Stimulated activated CD8-positive, alpha-beta memory T cell treated with anti-CD3 and anti-CD28 coated beads, Interleukin-15, amount 100 ng/mL, for 1 hour (primary cell): ENCODE data around the gene ESPNL.

Experiments
- DNase-seq: peaks from one replicate; pipeline ENCODE4 v3.0.0-alpha.2; 2020; ENCODE audit warnings: low read depth

The ESPNL gene

DNA sequence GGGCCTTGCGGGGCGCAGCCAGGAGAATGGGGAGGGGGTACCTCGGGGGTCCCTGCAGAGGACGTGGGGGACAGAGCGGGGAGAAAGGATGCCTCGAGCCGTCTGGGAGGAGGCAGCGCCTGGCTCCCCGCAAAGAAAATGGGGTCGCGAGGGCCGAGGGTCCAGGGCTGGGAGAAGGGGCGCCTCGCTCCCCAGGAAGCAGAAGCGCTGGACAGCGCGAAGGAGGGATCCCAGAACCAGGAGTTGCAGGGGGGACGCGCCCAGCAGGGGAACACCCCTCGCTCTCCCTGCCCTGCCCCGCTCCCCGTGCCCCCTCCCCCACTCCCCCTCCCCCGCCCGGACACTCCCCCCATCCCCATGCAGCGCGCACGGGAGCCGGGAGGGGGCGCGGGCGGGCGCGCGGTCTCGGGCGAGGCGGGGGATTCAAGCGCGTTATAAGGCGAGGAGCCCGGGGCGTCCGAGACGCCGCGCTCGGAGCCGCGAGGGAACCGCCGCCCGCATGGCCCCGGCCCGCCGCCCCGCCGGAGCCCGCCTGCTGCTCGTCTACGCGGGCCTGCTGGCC lies 58.5 kb downstream of the ESPNL start, which contains the start of gene ERFE:
TSS of gene ERFE (plus strand) at position 462 of the 562 bp plus-strand sequence. CDS start at position 500, 38 bp downstream.
- no peak for DNase-seq

DNA sequence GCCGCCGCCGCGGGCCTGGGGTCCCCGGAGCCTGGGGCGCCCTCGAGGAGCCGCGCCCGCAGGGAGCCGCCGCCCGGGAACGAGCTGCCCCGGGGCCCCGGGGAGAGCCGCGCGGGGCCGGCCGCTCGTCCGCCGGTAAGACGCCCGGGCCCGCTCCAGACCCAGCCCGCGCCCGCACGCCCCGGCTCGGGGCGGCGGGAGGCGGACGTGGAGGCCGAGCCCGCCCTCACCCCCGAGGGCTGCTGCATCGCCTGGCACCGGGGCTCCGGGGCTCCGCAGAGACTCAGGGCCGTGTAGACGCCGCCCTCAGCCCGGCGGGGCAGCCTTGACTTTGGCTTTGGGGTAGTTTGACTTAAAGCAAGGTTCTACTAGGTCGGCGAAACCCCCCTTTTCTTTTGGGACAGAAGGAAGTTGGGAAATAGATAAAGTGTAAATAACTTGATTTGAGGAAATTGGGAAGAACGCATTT lies 59.0 kb downstream of the ESPNL start:
- DNase-seq: no peak

- no peak for DNase-seq
These were observed 59.6 kb downstream of the ESPNL start for GRCh38 chr2:238159661-238160205.

DNA sequence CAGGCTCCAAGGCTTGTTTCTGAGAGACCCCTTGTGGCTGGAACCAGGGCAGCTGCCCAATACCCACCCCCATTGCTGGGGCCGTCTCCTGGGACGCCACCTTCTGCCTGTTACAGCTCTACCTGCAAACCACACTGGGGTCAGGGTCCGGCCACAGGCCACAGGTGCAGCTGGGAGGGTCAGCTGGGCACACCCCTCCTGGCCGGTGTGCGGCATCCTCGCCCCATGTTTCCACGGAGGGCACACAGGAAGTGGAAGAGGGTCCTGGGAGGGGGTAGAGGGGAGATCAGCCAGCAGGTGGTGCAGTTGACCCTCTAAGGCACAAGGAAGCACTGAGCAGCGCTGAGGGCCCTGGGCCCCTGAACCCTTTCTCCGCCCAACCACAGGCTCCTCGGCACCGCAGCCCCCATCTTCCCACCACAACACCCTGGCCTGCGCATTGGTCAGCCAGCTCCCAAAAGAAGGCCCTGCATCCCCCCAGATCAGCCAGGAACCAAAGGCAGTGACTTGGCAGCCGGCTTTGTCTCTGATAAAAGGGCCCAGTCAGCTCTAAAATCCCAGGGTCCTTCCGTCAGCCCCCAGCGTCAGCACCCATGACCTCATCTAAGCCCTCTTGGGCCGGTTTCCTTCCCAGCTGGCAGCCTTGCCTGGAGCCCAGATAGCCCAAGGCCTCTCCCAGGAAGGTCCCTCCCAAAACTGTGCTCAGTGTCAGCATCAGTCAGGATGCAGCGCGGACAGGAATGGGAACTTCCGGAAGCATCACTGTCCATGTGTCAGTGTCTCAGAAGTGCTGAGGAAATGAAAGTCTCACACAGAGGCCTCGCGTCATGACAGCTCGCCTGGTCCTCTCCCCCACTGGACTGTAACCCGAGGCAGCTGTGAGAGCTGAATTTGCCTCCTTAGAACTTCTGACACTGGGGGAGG lies 60.3 kb downstream of the ESPNL start:
- DNase-seq: no peak

DNA sequence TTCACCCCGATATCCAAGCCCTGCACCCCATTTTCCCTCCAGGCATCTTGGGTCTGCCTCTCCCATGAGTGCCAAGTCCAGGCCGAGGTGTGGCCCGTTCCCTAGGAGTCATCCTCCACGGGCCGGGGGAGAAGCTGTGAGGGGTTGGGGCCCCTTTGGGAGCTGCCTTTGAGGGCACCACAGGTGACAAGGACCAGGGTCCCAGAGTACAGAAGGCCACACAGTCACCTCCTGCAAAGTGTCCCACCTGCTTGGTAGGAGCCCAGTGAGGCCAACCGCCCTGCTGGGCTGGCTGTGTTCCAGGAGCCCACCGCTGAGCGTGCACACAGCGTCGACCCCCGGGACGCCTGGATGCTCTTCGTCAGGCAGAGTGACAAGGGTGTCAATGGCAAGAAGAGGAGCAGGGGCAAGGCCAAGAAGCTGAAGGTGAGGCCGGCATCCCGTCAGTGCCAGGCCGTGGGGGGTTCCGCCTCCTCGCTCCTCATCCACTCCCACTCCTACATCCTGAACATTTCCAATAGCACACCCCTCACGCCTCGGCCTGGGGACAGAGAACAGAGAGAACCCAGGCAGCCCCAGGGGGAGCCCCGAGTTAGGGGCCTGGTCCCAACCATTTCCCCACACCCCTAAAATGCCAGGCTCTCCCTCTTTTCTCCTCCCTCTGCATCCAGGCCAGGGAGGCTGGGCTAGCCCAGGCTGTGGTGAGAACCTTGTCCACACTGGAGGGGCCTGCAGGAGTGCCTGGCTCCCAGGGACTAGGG lies 61.3 kb downstream of the ESPNL start:
- DNase-seq: no peak

DNA sequence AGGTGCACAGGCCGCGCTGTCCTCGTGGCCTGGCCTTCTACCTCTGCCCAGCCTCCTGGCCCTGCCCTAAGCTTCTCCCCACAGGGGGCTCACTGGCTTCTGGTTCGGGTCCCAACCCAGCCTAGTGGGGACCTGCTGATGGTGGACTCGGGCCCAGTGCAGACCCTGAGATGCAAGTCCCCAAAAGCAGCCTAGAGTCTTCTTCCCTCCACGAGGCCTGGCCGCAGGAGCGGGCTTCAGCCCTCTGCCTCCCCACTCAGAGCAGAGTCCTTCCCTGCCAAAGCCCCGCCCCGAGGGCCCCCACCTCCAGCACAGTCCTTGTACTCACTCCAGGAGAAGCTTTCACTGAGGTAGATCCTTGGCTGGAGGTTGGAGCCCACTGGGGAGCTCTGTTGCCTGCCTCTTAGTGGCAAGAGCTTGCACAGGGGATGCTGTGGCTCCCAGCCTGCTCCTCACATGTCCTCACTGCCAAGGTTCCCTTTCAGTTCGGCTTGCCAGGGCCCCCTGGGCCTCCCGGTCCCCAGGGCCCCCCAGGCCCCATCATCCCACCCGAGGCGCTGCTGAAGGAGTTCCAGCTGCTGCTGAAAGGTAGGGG lies 62.2 kb downstream of the ESPNL start:
- DNase-seq: no peak

DNA sequence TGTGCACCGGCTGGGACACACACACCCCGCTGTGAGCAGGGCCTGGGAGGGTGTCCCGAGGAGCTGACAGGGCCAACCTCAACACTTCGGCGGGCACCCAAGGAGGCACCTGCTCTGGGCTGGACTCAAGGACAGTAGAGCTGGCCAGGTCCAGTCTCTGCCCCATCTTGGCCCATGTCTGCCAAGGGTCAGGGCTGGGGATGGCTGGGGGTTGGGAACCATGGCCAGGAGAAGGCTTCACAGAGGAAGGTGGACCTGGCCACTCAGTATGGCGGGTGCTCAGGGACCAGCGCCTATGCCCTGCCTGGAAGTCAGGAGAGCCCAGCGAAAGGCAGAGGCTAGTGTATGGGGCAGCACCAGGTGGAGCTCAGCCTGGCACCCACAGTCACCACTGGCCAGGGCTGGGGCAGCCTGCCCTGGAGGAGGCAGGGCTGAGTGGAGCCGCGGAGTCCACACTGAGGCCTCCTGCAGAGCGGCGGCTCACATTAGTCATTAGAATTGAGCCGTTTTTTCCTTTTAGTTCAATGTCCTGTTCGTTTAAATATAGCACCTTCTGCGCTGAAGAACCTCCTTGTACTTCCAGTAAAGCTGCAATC lies 62.8 kb downstream of the ESPNL start:
- no peak for DNase-seq

DNA sequence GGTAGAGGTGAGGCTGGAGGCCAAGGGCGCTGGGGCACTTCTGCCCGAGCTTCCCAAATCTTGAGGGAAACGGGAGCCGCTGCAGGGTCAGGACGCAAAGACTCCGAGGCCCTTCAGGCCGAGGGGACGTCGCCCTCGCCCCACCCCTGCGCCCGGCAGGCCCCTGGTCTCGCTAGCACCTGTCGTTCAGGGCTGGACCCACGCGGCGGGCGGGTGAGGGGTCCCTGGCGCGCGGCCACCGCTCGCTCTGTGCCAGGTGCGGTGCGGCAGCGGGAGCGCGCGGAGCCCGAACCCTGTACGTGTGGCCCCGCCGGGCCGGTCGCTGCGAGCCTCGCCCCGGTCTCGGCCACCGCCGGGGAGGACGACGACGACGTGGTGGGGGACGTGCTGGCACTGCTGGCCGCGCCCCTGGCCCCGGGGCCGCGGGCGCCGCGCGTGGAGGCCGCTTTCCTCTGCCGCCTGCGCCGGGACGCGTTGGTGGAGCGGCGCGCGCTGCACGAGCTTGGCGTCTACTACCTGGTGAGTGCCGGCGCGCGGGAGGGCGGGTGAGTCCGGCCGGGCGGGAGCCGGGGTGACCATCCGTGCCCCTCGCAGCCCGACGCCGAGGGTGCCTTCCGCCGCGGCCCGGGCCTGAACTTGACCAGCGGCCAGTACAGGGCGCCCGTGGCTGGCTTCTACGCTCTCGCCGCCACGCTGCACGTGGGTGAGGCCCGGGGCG lies 63.5 kb downstream of the ESPNL start:
- no peak for DNase-seq

DNA sequence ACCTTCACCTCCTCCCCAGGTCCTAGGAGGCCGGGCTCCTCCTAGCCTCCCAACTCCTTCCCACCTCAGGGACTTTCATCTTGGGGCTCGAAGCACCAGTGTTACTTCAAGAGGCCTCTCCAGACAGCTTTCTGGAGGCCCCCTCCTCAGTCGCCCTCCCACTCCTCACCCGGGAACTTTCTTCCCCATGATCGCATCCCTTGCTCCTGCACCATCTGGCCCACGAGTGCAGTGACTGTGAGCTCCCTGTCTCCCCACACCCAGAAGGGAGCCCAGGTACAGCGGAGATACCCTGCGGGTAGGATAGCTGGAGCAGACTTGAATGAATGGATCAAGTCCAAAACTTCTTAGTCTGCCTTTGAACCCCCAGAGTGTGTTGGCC lies 64.8 kb downstream of the ESPNL start:
- no peak for DNase-seq

DNA sequence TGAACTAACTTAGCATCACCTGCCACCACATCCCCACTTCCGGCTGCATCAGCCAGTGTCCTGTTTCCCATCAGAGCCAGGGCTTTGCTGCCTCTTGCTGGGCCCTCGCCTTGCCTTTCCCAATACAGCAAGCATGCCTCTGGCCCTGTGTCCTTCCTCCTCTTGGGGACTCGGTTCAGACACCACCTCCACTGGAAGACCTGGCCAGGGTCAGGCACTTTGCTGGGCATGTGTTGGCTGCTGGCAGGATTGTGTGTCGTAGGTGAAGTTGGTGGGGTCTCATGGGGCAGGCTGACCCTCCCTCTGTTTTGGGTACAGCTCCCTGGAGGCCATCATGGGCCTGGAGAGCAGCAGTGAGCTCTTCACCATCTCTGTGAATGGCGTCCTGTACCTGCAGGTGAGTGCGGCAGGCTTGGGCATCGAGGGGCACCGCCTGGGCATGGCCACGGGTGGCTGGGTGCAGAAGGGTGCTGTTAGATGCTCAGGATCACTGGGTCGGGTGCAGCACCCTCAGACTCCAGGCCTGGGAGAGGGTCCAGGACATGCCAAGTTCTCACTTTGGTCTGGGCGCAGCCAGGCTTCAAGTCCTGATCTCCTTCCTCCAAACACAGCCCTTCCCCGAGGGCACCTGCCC lies 65.3 kb downstream of the ESPNL start:
- DNase-seq: no peak

GRCh38 chr2:238166391-238167343 lies 66.5 kb downstream of the ESPNL start:
- no peak for DNase-seq

- no peak for DNase-seq
These were observed 67.2 kb downstream of the ESPNL start for GRCh38 chr2:238167344-238167715.

DNA sequence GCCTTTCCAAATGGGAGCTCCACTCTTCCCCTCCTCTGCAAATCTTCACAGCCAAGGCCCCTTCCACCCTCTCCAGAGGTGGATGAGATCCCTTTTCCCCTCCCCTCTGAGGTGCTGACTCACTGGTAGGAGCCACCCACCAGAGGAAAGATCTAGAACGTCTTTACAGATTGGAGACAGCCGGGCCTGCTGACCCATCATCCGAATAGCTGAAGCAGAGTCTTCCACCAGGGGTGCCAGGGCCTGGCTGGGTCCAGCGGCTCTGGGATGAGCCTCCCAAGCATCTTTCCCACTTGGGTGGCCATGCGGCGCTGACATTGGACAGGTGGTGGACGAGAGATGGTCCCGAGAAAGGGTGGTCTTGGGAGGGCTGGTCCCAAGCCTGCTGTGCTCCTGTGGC lies 67.6 kb downstream of the ESPNL start:
- DNase-seq: no peak

GRCh38 chr2:238168196-238169047 lies 68.3 kb downstream of the ESPNL start:
- no peak for DNase-seq

- DNase-seq: no peak
These were observed 69.0 kb downstream of the ESPNL start for GRCh38 chr2:238169048-238169707.

GRCh38 chr2:238169708-238170251 lies 69.6 kb downstream of the ESPNL start:
- no peak for DNase-seq

- no peak for DNase-seq
These were observed 70.4 kb downstream of the ESPNL start for GRCh38 chr2:238170386-238171071.
